Prostate gland (tissue), 2 donors: Measurements from ENCODE around the gene SELENBP1. TPM values are rescaled to one million over a fixed set of nuclear protein-coding genes. Genes with fewer than 3 reads are reported as not detected.

ENCODE experiments used
- DNase-seq: peaks from one replicate; pipeline ENCODE4 v3.0.0-alpha.2; 2019; ENCODE audit warnings: low spot score
- H3K27ac ChIP-seq, 2 donors: fragments of 200-600 bp; sonication (generic); 2 replicates each; pipeline ENCODE4 v1.5.1; 2017 to 2019
- H3K27me3 ChIP-seq: fragments of 200-600 bp; sonication (generic); replicated peaks from 2 replicates; pipeline ENCODE4 v1.5.1; 2019; ENCODE audit not compliant: insufficient read depth
- H3K36me3 ChIP-seq, 2 donors: fragments of 200-600 bp; sonication (generic); 1 replicate in 1 of 2; 2 replicates in 1 of 2; pipeline versions ENCODE4 v1.5.1 to v1.8.1; 2017 to 2019
- H3K4me1 ChIP-seq: fragments of 200-600 bp; sonication (generic); replicated peaks from 2 replicates; pipeline ENCODE4 v1.5.1; 2019
- H3K4me3 ChIP-seq, 2 donors: fragments of 200-600 bp; sonication (generic); 2 replicates each; pipeline ENCODE4 v1.5.1; 2017 to 2019
- H3K9me3 ChIP-seq: fragments of 200-600 bp; sonication (generic); 2 replicates; pipeline ENCODE4 v1.5.1; 2017
- CTCF ChIP-seq, 4 experiments: fragments of 200-600 bp in 2 of 4; fragments of 450-650 bp in 2 of 4; sonication (generic) in 2 of 4; IDR thresholded peaks; 1 replicate in 3 of 4; 2 replicates in 1 of 4; pipeline ENCODE4 v1.5.1; 2016 to 2019; ENCODE audit warnings: antibody characterized with exemption in 4 of 4, mild to moderate bottlenecking in 2 of 4, moderate library complexity in 2 of 4
- POLR2A ChIP-seq: fragments of 450-650 bp; IDR thresholded peaks from one replicate; pipeline ENCODE4 v1.6.1; 2016; ENCODE audit warnings: antibody characterized with exemption, mild to moderate bottlenecking
- POLR2AphosphoS5 ChIP-seq: sonication (generic); formaldehyde crosslinking; IDR thresholded peaks from one replicate; pipeline ENCODE4 v1.6.1; 2017; ENCODE audit warnings: antibody characterized with exemption
- WGBS: methylation state at CpG from one replicate; pipeline ENCODE4 v1.1.5; 2018; 5-methylcytosine and 5-hydroxymethylcytosine counted together
- intact Hi-C: fragments of 100-400 bp; cut with DNase I; formaldehyde crosslinking; loops from one replicate; pipeline ENCODE4 v1.14.2; 2022
- total RNA-seq, 2 donors: library from RNA; depleted of rRNA; stranded (reverse); fragments of >200 nt; gene quantifications; one replicate each; pipeline ENCODE4 v1.1.0, GENCODE V29; 2016

SELENBP1 gene
- total RNA-seq, 2 donors from 2014 or later: 104 to 108 TPM

GRCh38 chr1:151364996-151365395 is 7.5 kb downstream of the SELENBP1 start:
- H3K36me3 ChIP-seq: no peaks in the 10 kb centered on the region
- TF ChIP-seq POLR2AphosphoS5 (no peak), CTCF (IDR thresholded peaks at IDR 0.05) (no peak), POLR2A (no peak)
- H3K4me3 ChIP-seq: no peak overlapping the region
- H3K4me1 ChIP-seq: no peaks in the 10 kb centered on the region
- WGBS: 87% methylated on average over 4 of the region's 4 CpGs
- H3K9me3 ChIP-seq: no peaks in the 10 kb centered on the region
- H3K27ac ChIP-seq: no peak overlapping the region
- DNase-seq: no peak
- H3K27me3 ChIP-seq: no peaks in the 10 kb centered on the region
- intact Hi-C loops: no loop called here

- Histone ChIP-seq H3K27me3 (no peaks in the 10 kb centered on the region), H3K4me3 (no peak overlapping the region), H3K9me3 (no peaks in the 10 kb centered on the region), H3K4me1 (no peaks in the 10 kb centered on the region), H3K36me3 (no peaks in the 10 kb centered on the region), H3K27ac (no peak overlapping the region)
- WGBS: 100% methylated on average over 3 of the region's 3 CpGs
- intact Hi-C loops: no loop called here
- DNase-seq: no peak
- TF ChIP-seq CTCF (IDR thresholded peaks at IDR 0.05): no peak
- TF ChIP-seq POLR2AphosphoS5: no peak
- no peak for TF ChIP-seq POLR2A
Observed at GRCh38 chr1:151362308-151363155, 10.0 kb downstream of the SELENBP1 start.

- Histone ChIP-seq H3K9me3 (no peaks in the 10 kb centered on the region), H3K27ac (no peak overlapping the region), H3K27me3 (no peaks in the 10 kb centered on the region), H3K36me3 (no peaks in the 10 kb centered on the region), H3K4me1 (no peaks in the 10 kb centered on the region), H3K4me3 (no peak overlapping the region)
- intact Hi-C loops: no loop called here
- TF ChIP-seq CTCF (IDR thresholded peaks at IDR 0.05): no peak
- TF ChIP-seq POLR2A: no peak
- TF ChIP-seq POLR2AphosphoS5: no peak
- DNase-seq: no peak
Observed at GRCh38 chr1:151361883-151362282, 10.6 kb downstream of the SELENBP1 start.

DNA sequence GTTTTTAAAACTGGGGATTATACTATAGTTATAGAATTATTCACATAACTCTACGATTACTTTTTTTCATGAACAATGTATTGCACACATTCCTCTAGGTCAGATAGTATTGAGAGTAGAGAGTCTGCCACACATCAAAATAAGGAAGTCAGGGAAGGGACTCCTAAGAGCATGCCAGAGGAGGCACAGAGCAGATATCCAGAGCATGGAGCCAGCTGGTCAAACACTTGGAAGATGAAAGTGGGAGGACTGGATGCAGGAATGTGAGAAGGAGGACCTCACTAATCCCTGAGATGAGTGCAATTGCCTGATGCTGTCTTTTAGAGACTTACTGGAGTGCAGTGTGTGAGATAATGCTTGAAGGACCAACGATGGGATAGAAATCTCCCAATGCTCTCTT is 15.8 kb downstream of the SELENBP1 start:
- WGBS: 78% methylated on average over 2 of the region's 2 CpGs
- intact Hi-C loops: no loop called here
- Histone ChIP-seq H3K27me3 (no peaks in the 10 kb centered on the region), H3K4me3 (no peak overlapping the region), H3K36me3 (no peaks in the 10 kb centered on the region), H3K27ac (no peak overlapping the region), H3K4me1 (no peaks in the 10 kb centered on the region), H3K9me3 (no peaks in the 10 kb centered on the region)
- no peak for DNase-seq
- TF ChIP-seq CTCF (IDR thresholded peaks at IDR 0.05): no peak
- TF ChIP-seq POLR2AphosphoS5: no peak
- no peak for TF ChIP-seq POLR2A
